T-helper 2 cell treated with Interferon-gamma antibody and Interleukin-4, amounts not matched to agents 100 ng/mL and 5 ng/mL, for 36 hours (primary cell): ENCODE results near the gene CDH23. TPM values are rescaled to one million over a fixed set of nuclear protein-coding genes. Genes with fewer than 3 reads are reported as not detected.

Experiments
- intact Hi-C: fragments of 100-400 bp; cut with micrococcal nuclease; formaldehyde crosslinking; loops from one replicate; pipeline ENCODE4 v1.15.1; 2023
- total RNA-seq: library from RNA; stranded (reverse); gene quantifications from 2 replicates; pipeline ENCODE4 v1.2.3, GENCODE V29; 2022

CDH23 gene
- total RNA-seq, 1 donor from 2014 or later, result 4.2 TPM

DNA sequence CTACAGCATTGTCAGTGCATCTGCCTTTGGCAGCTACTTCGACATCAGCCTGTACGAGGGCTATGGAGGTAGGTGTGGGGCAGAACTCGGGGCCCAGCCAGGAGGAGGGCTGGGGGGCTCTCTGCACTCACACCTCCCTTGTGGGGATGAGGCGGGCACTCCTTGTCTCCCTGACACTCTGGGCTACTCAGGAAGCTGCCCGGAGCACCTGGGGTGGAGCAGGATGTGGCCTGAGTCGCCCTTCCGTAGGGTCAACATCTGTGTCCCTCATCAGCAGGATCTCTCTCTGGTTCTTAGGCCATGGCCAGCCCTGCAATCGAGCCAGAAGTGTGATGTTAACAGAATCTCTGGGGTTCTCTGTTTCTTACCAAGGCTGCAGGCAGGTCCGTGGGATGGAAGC, 282.7 kb downstream of the CDH23 start:
- intact Hi-C loops, result no loop called here

DNA sequence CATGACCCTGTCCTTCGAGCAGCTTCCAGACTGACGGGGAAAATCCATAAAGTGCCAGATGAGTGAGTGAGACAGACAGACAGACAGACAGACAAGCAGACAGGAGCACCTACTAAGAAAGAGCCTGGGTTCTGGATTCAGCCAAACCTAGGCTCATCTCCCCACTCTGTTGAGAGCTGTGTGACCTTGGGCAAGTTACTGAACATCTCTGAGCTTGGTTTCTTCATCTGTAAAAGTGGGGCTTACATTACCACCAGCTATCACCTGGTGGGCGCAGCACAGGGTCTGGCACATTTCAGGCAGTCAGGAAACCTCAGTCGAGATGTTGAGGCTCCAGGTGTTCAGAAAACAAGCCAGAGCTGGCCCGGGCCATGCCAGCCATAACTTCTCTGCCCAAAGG, 285.3 kb downstream of the CDH23 start:
- intact Hi-C loops, result no loop called here

DNA sequence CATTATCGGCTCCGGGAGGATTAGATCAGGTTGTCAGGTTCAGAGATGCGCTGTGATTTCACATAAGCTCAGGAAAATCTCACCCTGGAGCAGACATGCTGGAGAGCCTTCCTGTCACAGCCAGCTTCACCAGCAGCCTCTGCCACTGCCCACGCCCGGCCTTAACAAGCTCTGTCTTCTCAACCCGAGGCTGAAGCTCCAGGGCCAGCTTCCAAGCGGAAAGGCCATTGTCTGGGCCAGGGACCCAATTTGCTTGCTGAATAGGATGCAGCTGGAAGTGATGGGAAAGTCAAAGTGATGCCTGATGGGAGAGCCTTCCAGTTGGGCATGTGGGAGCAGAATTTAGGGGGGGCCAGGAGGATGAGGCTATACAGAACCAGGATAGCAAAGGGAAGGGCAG, 286.6 kb downstream of the CDH23 start:
- intact Hi-C loops, result no loop called here

- intact Hi-C loops, result no loop called here
Measured at GRCh38 chr10:71684356-71685173, 287.8 kb downstream of the CDH23 start.

DNA sequence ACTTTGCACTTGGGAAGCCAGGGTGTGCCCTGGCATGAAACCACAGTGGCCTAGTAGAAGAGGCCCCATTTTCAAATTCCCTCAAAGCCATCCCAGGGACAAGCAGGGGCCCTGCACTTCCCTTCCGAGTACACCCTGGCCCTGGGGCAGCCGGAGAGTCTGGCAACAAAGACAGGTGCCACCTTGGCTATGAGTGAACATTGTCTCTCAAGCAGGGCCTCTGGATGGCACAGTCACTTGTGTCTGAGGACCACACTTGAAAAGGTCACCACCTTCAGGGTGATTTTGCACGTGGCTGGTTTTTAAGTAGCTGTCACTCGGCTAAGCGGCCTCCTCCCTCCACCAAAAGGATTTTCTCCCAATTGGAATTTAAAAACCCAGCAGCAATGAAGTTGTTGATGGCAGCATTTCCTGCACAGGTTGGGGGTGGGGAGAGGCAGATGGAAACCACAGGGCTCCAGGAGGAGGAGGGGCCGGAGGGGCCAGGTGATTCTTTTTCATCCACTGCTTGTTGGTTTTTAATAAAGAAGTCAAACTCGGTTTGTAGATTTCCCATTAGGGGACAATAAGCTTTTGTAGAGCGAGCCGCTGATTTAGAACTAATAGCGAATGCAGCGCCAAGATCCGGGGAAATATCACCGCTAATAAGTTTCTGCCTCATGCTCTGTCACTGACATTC, 289.0 kb downstream of the CDH23 start:
- intact Hi-C loops, result no loop called here

DNA sequence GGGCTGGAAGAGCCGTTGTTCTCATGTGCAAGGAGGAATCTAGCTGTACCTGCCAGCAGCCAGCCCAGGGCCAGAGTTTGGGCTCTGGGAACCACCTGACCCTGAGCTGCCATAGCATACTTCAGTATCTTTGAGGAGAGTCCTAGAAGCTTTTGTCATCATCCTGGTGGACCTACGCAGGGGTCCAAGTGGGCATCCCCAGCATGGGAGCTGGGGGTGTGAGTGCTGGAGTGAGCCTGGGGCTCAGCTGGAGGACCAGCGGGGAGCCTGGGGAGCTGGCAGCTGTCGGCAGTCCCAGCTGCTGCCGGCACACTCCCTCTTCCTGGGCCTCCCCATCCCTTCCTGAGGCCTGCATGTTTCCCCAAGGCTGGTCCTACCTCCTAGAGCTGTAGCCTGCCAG, 290.4 kb downstream of the CDH23 start:
- intact Hi-C loops, result no loop called here

- intact Hi-C loops, result no loop called here
Measured at GRCh38 chr10:71687480-71687879, 290.8 kb downstream of the CDH23 start.

DNA sequence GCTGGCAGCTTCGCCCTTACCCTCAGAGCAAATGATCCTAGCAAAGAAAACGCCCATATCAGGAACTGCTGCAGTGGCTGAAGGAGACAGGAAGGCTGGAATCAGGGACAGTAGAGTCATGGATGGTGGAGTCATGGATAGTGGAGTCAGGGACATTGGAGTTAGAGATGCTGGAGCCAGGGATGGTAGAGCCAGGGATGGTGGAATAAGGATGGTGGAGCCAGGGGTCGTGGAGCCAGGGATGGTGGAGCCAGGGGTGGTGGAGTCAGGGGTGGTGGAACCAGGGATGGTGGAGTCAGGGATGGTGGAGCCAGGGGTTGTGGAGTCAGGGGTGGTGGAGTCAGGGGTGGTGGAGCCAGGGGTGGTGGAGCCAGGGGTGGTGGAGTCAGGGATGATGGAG, 291.5 kb downstream of the CDH23 start:
- intact Hi-C loops, result no loop called here

- intact Hi-C loops, result no loop called here
Measured at GRCh38 chr10:71690094-71690720, 293.5 kb downstream of the CDH23 start.

DNA sequence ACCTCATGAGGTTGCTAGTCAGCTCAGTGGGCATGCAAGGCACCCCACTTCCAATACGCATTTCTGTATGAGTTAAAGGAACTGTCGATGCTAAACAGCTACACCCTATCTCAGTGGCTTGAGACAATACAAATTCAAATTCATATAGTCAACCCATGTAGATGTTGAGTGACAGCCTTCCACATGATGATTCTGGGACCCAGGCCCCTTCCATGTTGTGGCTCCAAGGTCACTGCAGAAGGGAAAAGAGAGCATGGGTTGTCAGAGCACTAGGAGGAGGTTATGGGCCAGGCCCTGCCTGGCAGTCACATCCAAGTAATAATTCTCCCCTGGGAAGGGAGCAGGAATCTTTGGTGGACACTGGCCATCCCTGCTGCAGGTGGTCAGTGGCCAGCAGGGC, 294.7 kb downstream of the CDH23 start:
- intact Hi-C loops, result no loop called here

GRCh38 chr10:71692598-71693306, 296.0 kb downstream of the CDH23 start:
- intact Hi-C loops, result no loop called here

DNA sequence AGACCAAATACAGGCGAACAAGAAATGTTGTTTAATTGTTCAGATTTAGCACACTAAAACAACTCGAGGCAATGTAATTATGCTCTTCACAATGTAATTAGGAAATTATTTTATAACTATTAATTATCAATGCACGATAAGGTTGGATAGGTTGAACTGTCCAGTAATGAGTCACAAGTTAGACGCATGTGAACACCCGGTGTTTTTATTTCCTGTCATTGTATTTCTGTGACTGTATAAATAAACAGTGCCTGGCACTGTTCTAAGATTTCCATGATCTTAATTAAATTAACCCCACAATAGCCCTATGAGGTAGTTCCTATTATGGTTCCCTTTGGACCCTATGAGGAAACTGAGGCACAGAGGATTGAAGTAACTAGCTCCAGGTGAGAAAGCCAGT, 296.7 kb downstream of the CDH23 start:
- intact Hi-C loops, result no loop called here

GRCh38 chr10:71694039-71694501, 297.4 kb downstream of the CDH23 start:
- intact Hi-C loops, result loop anchor here (2.0 kb wide), 1 partner anchor 75 kb away; no protein-coding TSS in a partner anchor

- intact Hi-C loops, result loop anchor here (2.0 kb wide), 1 partner anchor 74 kb away; no protein-coding TSS in a partner anchor
Measured at GRCh38 chr10:71694567-71694968, 297.8 kb downstream of the CDH23 start.

GRCh38 chr10:71695502-71696476, 299.1 kb downstream of the CDH23 start:
- intact Hi-C loops, result loop anchor here (2.0 kb wide), 2 partner anchors 31 to 73 kb away; no protein-coding TSS in a partner anchor

DNA sequence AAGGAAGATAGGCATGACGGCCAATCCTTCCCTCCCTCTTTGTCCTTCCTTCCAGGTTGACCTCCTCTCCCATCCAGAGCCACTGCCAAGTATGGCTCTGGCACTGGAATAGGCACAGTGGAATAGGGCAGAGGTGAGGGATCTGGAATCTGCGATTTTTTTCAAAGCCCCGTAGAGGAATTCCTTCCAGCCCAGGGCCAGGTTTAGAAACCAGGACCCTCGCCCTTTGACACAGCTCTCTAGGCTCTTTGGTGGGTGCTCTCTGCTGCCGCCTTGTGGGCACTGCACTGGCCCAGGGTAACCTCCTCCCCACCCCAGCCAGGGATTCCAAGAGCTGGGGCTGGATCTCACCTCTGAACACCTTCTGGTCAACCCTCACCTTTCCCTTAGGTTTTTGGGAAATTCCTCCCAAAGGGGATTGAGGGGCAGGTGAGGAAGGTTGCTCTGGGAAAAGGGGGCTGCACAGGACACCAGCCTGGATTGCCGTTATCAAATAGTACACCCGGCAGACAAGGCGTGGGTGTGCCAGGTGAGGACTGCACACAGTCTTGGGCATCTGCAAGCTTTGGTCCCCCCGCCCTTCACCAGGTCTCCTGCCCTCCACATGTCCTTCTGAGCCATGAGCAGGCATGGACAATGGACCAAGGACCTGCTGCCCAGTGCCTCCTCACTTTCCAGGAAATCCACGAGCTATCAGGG, 300.1 kb downstream of the CDH23 start:
- intact Hi-C loops, result loop anchor here (2.0 kb wide), 1 partner anchor 30 kb away; no protein-coding TSS in a partner anchor

DNA sequence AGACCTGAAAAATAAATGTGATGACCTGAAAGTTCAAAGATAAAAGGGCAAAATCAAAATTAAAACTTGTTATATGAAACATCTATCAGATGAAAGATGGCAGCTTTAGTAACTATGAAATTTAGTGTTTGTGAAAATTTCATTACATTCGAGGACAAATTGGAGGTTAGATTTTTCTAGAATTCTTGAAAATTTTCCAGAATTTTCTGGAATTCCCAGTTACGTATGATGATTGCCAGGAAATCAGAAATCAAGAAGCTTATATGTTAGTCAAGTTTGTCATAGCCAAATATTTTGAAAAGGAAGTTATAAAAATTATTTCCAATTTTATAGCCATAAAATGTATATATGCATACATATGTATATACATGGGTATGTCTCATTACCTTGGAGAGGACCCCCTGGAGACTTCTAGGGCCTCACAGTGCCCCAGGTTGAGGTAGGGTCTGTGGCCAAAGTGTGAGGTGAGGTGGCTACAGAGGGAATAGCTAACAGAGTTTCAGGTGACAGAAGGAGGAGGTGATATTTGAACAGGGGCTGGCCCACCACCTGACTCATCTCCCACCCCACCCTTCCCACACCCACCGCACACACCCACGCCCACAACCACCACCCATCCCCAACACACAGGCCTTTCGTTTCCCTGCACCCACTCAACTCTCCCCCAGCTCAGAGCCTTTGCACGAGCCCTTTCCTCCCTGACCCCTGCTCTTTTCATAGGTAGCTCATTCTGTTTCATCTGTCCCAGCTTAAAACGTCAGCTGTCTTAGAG, 301.4 kb downstream of the CDH23 start:
- intact Hi-C loops, result loop anchor here (2.0 kb wide), 1 partner anchor 29 kb away; no protein-coding TSS in a partner anchor

- intact Hi-C loops, result no loop called here
Measured at GRCh38 chr10:71698737-71699136, 302.0 kb downstream of the CDH23 start.
